Measurements from ENCODE around the gene CAMK1G. TPM values are rescaled to one million over a fixed set of nuclear protein-coding genes. Genes with fewer than 3 reads are reported as not detected.

Gene CAMK1G
- total and polyA plus RNA-seq, 10 of the 15 experiments (the other 5 are each of a cell fraction or from before 2014, with no cell fraction given) = 0.18 to 0.20 TPM; not detected in 8

DNA sequence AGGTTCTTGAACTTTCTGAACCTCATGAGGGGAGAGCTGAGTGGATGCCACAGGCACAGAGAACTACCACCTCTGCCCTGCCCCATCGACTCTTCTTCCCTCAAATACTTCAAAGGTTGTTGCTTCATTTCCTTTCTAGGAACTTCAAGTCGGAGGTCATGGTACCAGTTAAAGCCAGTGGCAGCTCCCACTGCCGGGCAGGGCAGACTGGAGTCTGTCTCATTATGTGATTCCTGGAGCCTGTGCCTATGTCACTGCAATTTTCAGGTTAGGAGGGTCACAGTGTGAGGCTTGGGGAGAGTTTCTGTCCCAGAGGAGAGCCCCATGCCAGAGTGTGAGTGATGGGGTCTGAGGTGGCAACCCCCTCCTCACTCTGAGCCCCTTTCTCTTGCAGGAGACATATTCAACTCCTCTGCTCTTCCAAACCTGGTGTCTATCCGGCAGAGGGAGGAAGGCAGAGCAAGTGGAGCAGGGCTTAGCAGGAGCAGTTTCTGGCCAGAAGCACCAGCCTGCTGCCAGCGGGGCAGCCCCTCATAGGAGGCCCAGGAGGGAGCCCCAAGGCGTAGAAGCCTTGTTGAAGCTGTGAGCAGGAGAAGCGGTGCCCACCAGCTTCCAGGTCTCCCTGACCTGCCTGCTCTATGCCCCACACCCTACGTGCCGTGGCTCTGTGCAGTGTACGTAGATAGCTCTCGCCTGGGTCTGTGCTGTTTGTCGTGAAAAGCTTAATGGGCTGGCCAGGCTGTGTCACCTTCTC is 29.3 kb downstream of the CAMK1G start:
- in situ Hi-C loops (cut with MboI) = no loop called here
- Histone ChIP-seq H3K4me2 (ENCODE audit: control insufficient read depth, insufficient read depth) (no peak overlapping the region), H3K9me3 (replicated peaks; ENCODE audit: control insufficient read depth, insufficient read depth, low read length) (no peaks in the 10 kb centered on the region), H3K4me1 (ENCODE audit: control insufficient read depth, insufficient read depth, low read length) (peaks cover 3% of the 10 kb centered on the region), H3K27ac (ENCODE audit: control insufficient read depth, insufficient read depth) (no peak overlapping the region), H3K79me2 (ENCODE audit: control insufficient read depth, insufficient read depth, low read length) (no peaks in the 10 kb centered on the region), H3K4me3 (no peak overlapping the region), H2AFZ (ENCODE audit: control insufficient read depth, low read depth, low read length) (no peak overlapping the region), H3K36me3 (ENCODE audit: control insufficient read depth in 2 of 2, insufficient read depth in 2 of 2, low read length in 1 of 2) (no peaks in the 10 kb centered on the region), H4K20me1 (ENCODE audit: control insufficient read depth, insufficient read depth) (no peaks in the 10 kb centered on the region), H3K27me3 (replicated peaks in 1 of 2; ENCODE audit: control insufficient read depth in 2 of 2, insufficient read depth in 2 of 2, low read length in 1 of 2) (peaks cover 1 to 7% of the 10 kb centered on the region in 2 experiments; a peak in 2 of 4 replicates), H3K9ac (ENCODE audit: control insufficient read depth, insufficient read depth, low read length) (no peak overlapping the region)
- BruUV-seq (replicated peaks) = no TSS peak
- SMC1A ChIA-PET (ENCODE audit: uncharacterized antibody, unreplicated experiment) = interaction anchor here (2.9 kb wide), 1 partner anchor 11 kb away, joined by 9 read pairs; no protein-coding TSS in a partner anchor
- TF ChIP-seq FOXM1 (IDR thresholded peaks at IDR 0.05; ENCODE audit: low read depth, low read length) = no peak
- no peak for TF ChIP-seq PML (IDR thresholded peaks at IDR 0.05; ENCODE audit: low read length)
- no peak for TF ChIP-seq SMAD1 (IDR thresholded peaks at IDR 0.05; ENCODE audit: low read depth, partially characterized antibody)
- TF ChIP-seq HDGF (IDR thresholded peaks at IDR 0.05) = no peak
- TF ChIP-seq NR2C2 (IDR thresholded peaks at IDR 0.05; ENCODE audit: borderline replicate concordance, control insufficient read depth, insufficient read length, low read depth) = no peak
- no peak for TF ChIP-seq ZBTB11 (CRISPR knock-in tag; IDR thresholded peaks at IDR 0.05)
- no peak for TF ChIP-seq ZBTB40 (IDR thresholded peaks at IDR 0.05; ENCODE audit: borderline replicate concordance)
- no peak for TF ChIP-seq BCL11A (IDR thresholded peaks at IDR 0.05; ENCODE audit: low read depth, low read length)
- TF ChIP-seq BMI1 (IDR thresholded peaks at IDR 0.05; ENCODE audit: borderline replicate concordance) = no peak
- ATAC-seq = no peak
- DNase-seq (ENCODE audit: low read depth, low spot score) = no peak
- POLR2A ChIA-PET = interaction anchor here (1.6 kb wide), 1 partner anchor 62 kb away, joined by 3 read pairs; the partner anchor contains the start of gene G0S2
- intact Hi-C loops (cut with micrococcal nuclease; ENCODE audit: unreplicated experiment) = no loop called here
- no peak for FAIRE-seq
- RAD21 ChIA-PET (ENCODE audit: unreplicated experiment) = no interaction called here
- CTCF ChIA-PET = interaction anchor here (1.1 to 15.5 kb wide), 6 partner anchors 10 to 136 kb away, joined by 3 to 211 read pairs (median 7); no protein-coding TSS in a partner anchor
- 26% methylated on average over 12 of the region's 12 CpGs for WGBS (ENCODE audit: insufficient coverage, insufficient replicate concordance, low lambda C conversion rate, missing lambda C conversion rate)

Data from GM12878 (cell line).